Effector memory CD8-positive, alpha-beta T cell (primary cell): ENCODE data around the gene CROCC2.

Experiments used
- ATAC-seq: fragments of 150-1000 bp; cut with Tn5 transposase; replicated peaks from 2 replicates; pipeline ENCODE4 v1.10.0; 2021; ENCODE audit warnings: mild to moderate bottlenecking, moderate library complexity
- DNase-seq, 3 experiments: peaks; one replicate each; pipeline ENCODE4 v3.0.0; 2021
- H3K27ac Mint-ChIP-seq, 2 donors: one replicate each; pipeline ENCODE4 v1.8.0; 2022; ENCODE audit warnings: mild to moderate bottlenecking in 2 of 2, mixed read lengths in 2 of 2, moderate library complexity in 2 of 2
- H3K27me3 Mint-ChIP-seq, 2 donors: one replicate each; pipeline ENCODE4 v1.8.0; 2022; ENCODE audit warnings: mixed read lengths in 2 of 2
- H3K36me3 Mint-ChIP-seq: one replicate; pipeline ENCODE4 v1.8.0; 2022; ENCODE audit warnings: mild to moderate bottlenecking, moderate library complexity, mixed read lengths; ENCODE audit not compliant: insufficient read depth
- H3K4me1 Mint-ChIP-seq, 2 donors: one replicate each; pipeline ENCODE4 v1.8.0; 2022; ENCODE audit warnings: low read depth in 2 of 2, mixed read lengths in 2 of 2
- H3K4me3 Mint-ChIP-seq, 2 donors: one replicate each; pipeline ENCODE4 v1.8.0; 2022; ENCODE audit warnings: mild to moderate bottlenecking in 2 of 2, mixed read lengths in 2 of 2, moderate library complexity in 2 of 2
- H3K9me3 Mint-ChIP-seq, 2 donors: one replicate each; pipeline ENCODE4 v1.8.0; 2022; ENCODE audit warnings: mixed read lengths in 2 of 2

CROCC2 gene

DNA sequence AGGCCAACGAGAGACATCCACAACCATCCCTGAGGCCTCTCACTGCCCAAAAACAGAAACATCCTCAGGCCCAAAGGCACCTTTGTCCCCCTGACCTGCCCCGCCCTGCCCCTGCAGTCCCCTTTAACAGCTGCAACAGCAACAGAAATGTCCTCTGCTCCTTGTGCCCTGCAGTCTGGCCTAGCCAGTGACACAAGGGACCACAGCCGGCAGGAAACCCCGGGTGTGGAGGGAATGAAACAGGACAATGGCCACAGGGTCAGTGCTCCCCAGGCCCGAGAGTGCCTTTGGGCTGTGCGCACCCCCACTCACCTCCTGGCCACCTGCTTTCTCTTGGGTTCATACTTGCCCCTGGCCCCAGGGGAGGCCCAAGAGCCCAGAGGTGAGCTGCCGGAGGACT, 127.9 kb downstream of the CROCC2 start:
- no peak overlapping the region for H3K27ac Mint-ChIP-seq
- peaks cover 5 to 8% of the 10 kb centered on the region in 2 donors for H3K27me3 Mint-ChIP-seq
- peaks cover 15% of the 10 kb centered on the region for H3K36me3 Mint-ChIP-seq
- DNase-seq, result no peak
- H3K4me1 Mint-ChIP-seq, result peaks cover 0 to 8% of the 10 kb centered on the region in 2 donors
- no peak for ATAC-seq
- no peak overlapping the region for H3K4me3 Mint-ChIP-seq
- H3K9me3 Mint-ChIP-seq, result no peaks in the 10 kb centered on the region

DNA sequence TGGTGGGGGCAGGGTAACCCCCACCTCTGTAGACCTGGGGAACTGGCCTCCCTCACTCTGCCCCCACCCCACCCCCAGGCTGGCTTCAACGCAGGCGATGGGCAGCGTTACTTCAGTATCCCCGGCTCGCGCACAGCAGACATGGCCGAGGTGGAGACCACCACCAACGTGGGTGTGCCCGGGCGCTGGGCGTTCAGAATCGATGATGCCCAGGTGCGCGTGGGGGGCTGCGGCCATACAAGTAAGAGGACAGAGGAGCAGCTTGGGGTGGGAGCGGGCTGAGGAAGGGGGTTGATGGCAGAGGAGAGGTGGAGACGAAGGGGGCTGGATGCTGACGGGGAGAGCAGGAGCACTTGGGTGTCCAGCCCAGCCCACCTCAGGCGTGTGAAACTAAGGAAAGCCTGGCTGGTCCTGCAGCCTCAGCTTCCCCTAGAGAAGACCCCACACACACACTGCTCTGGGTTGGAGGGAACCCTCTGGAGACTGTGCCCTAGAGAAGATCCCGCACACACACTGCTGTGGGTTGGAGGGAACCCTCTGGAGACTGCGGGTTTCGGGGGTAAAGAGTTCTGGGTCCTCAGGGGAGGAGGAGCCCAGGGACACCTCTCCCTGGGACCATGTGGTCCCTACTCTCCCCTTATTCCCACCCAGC, 128.5 kb downstream of the CROCC2 start:
- H3K4me3 Mint-ChIP-seq, result peak overlapping the region; percentile 45 to 83
- peaks cover 5 to 8% of the 10 kb centered on the region in 2 donors for H3K27me3 Mint-ChIP-seq
- peaks cover 16% of the 10 kb centered on the region for H3K36me3 Mint-ChIP-seq
- H3K27ac Mint-ChIP-seq, result peak overlapping the region in 1 of 2 donors; percentile 29
- DNase-seq (no peak), ATAC-seq (no peak)
- peaks cover 0 to 8% of the 10 kb centered on the region in 2 donors for H3K4me1 Mint-ChIP-seq
- H3K9me3 Mint-ChIP-seq, result no peaks in the 10 kb centered on the region

DNA sequence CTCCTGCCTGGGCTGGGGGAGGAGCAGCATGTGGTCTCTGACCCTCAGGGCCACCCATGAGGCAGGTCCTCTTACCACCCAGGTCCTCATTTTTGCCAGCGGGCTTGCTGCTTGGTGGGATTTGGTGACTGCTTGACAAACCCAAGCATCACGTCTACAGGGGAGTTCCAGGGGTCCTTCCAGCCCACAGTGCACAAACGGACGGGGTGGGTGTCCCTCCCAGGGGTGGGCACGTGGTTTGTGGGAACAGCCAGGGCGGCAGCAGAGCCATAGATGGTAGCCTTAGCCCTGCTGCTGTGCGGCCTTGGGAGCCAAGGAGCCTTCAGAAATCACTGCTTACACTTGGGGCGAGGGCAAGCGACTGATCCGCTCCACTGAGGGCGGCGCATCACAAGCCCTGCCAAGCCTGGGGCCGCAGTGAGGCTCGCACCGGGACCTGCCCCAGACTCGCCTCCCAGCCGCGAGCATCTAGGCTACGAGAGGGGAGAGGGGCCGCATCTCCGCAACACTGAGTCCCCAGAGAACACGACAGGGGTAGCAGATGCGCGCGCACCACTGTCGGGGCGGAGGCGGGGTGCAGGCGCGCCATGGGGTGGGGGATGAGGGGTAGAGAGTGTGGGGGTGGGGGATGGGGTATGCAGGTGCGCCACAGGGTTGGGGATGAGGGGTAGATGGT, 129.1 kb downstream of the CROCC2 start:
- DNase-seq (peak; percentile 14 to 57 (median 53)), ATAC-seq (peak; percentile 16)
- Mint-ChIP-seq H3K4me3 (peak overlapping the region; percentile 45 to 83), H3K9me3 (no peaks in the 10 kb centered on the region), H3K4me1 (peaks cover 0 to 9% of the 10 kb centered on the region in 2 donors), H3K27me3 (peaks cover 5 to 8% of the 10 kb centered on the region in 2 donors), H3K27ac (peak overlapping the region in 1 of 2 donors; percentile 29), H3K36me3 (peaks cover 19% of the 10 kb centered on the region)

GRCh38 chr2:241035818-241036396, 129.8 kb downstream of the CROCC2 start:
- peak overlapping the region; percentile 28 to 87 for H3K27ac Mint-ChIP-seq
- H3K4me1 Mint-ChIP-seq, result peaks cover 0 to 9% of the 10 kb centered on the region in 2 donors
- no peaks in the 10 kb centered on the region for H3K9me3 Mint-ChIP-seq
- peaks cover 19% of the 10 kb centered on the region for H3K36me3 Mint-ChIP-seq
- H3K4me3 Mint-ChIP-seq, result peak overlapping the region; percentile 82 to 83
- H3K27me3 Mint-ChIP-seq, result peaks cover 5 to 8% of the 10 kb centered on the region in 2 donors
- peak; percentile 59 for ATAC-seq
- DNase-seq, result no peak

DNA sequence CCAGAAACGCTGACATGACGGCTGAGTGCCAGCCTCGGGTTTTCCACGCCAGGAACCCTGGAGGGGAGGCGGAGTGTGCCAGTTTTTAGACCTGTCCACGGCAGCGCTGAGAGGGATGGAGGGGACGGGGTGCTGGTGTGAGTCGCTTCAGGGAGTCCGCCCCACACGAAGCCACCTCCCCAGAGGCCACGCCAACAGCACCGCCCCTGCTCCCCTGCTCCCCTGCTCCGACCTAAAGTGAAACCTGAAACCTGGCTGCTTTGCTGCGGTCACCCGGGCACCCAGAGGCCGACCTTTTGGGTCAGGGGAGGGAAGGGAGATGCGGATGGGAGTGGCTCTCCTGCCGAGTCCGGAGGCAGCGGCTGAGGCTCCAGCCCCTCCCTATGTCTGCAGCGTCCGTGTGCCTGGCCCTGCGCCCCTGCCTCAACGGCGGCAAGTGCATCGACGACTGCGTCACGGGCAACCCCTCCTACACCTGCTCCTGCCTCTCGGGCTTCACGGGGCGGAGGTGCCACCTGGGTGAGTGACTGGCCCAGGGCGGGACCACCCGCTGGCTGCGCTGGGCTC, 130.3 kb downstream of the CROCC2 start:
- H3K27me3 Mint-ChIP-seq, result peaks cover 5% of the 10 kb centered on the region in 2 donors
- H3K36me3 Mint-ChIP-seq, result peaks cover 19% of the 10 kb centered on the region
- peak overlapping the region; percentile 28 to 87 for H3K27ac Mint-ChIP-seq
- H3K4me1 Mint-ChIP-seq, result peaks cover 0 to 9% of the 10 kb centered on the region in 2 donors
- no peaks in the 10 kb centered on the region for H3K9me3 Mint-ChIP-seq
- H3K4me3 Mint-ChIP-seq, result peak overlapping the region; percentile 82 to 83
- DNase-seq (peak; percentile 41 to 67 (median 63)), ATAC-seq (peak; percentile 75)

- no peaks in the 10 kb centered on the region for H3K9me3 Mint-ChIP-seq
- peak; percentile 8 for ATAC-seq
- H3K4me3 Mint-ChIP-seq, result peak overlapping the region; percentile 82 to 83
- H3K27ac Mint-ChIP-seq, result peak overlapping the region in 1 of 2 donors; percentile 87
- no peak for DNase-seq
- peaks cover 19% of the 10 kb centered on the region for H3K36me3 Mint-ChIP-seq
- peaks cover 0 to 5% of the 10 kb centered on the region in 2 donors for H3K27me3 Mint-ChIP-seq
- H3K4me1 Mint-ChIP-seq, result peaks cover 0 to 9% of the 10 kb centered on the region in 2 donors
These were observed 130.9 kb downstream of the CROCC2 start for GRCh38 chr2:241036964-241037421.

GRCh38 chr2:241037498-241037897, 131.4 kb downstream of the CROCC2 start:
- Mint-ChIP-seq H3K27me3 (peaks cover 0 to 5% of the 10 kb centered on the region in 2 donors), H3K9me3 (no peaks in the 10 kb centered on the region), H3K4me1 (peaks cover 0 to 9% of the 10 kb centered on the region in 2 donors), H3K36me3 (peaks cover 19% of the 10 kb centered on the region), H3K27ac (peak overlapping the region in 1 of 2 donors; percentile 87), H3K4me3 (peak overlapping the region; percentile 82 to 83)
- ATAC-seq (no peak), DNase-seq (no peak)

DNA sequence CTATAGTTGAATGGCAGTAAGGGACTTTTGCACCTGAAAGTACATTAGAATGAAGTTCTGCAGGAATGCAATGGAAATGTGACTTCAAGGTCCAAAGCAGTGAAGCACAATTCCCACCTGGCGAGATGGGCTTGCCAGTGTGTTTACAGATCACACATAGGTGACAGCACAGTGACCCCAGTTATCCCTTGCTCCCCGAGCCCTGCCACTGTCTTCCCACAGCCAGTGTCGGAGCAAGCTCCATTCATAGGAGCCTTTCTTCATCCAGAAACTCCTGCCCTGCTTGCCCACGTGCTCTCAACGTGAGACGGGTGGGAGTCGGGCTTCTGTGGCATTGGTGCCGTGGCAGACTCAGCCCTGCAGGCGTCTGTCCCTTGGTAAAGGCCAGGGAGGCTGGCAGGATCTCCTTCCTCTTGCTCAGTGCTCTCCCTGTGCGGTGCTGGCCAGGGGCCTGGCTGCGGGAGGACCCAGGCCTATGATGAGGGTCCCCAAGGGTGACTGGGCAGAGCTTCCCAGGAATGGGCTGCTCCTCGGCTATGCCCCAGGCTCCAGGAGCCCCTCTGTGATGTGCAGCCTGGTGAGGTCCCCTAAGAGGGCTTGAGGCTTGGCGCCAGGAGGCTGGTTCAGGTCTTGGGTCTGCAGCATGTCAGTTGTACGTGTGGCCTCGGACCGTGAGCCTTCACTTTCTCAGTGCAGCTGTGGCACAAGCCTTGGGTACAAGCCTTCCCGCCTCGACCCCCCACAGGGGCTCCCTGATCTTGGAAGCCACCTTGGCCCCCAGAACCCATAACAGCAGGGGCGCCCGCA, 132.4 kb downstream of the CROCC2 start:
- Mint-ChIP-seq H3K4me1 (peaks cover 0 to 9% of the 10 kb centered on the region in 2 donors), H3K27ac (peak overlapping the region in 1 of 2 donors; percentile 74), H3K4me3 (peak overlapping the region in 1 of 2 donors; percentile 83), H3K36me3 (peaks cover 19% of the 10 kb centered on the region), H3K27me3 (peaks cover 0 to 5% of the 10 kb centered on the region in 2 donors), H3K9me3 (no peaks in the 10 kb centered on the region)
- DNase-seq (no peak), ATAC-seq (no peak)

DNA sequence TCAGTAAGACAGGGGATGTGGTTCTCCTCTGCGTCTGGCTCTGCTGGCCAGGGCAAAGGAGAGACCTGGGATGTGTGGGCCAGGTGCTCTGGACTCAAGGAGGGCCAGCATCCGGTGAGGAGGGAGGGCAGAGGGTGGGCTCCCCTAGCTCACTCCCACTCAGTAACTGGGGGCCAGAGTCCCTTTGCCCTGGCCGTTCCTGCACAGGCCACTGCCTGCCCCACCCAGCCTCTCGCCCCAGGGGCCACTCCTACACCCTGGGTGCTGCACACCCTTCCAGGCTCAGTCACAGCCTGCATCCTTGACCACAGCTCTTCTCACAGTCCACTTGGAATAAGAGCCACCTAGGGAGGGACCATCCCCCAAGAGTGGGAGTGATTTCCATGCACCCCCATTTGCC, 133.3 kb downstream of the CROCC2 start:
- peaks cover 0 to 5% of the 10 kb centered on the region in 2 donors for H3K27me3 Mint-ChIP-seq
- H3K4me3 Mint-ChIP-seq, result no peak overlapping the region
- peaks cover 19% of the 10 kb centered on the region for H3K36me3 Mint-ChIP-seq
- H3K4me1 Mint-ChIP-seq, result peaks cover 0 to 9% of the 10 kb centered on the region in 2 donors
- ATAC-seq (no peak), DNase-seq (no peak)
- H3K9me3 Mint-ChIP-seq, result no peaks in the 10 kb centered on the region
- H3K27ac Mint-ChIP-seq, result no peak overlapping the region

DNA sequence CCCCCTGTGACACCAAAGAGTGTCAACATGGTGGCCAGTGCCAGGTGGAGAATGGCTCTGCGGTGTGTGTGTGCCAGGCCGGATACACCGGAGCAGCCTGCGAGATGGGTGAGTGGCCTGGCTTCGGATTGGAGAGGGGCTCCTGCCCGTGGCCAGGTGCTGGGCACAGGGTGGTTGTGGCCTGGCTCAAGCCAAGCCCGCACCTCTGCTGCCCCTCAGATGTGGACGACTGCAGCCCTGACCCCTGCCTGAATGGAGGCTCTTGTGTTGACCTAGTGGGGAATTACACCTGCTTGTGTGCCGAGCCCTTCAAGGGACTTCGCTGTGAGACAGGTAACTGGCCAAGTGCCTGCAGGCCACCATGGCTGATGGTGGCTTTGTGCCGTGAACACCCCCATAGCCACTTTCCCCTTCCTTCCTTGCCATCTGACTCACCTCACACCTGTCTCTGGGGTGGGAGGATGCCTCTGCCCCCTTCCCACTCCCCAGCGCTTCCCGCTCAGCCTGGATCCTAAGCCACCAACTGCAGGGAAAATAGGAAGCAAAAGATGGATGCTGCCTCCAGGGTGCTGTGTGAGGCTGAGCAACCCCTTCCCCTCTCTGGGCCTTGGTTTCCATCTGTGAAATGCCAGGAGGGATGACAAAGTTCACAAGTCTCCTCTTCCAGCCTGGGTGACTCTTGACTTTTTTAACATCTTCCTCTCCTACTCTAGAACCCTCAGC, 134.1 kb downstream of the CROCC2 start:
- no peak for DNase-seq
- Mint-ChIP-seq H3K27me3 (peaks cover 0 to 5% of the 10 kb centered on the region in 2 donors), H3K9me3 (no peaks in the 10 kb centered on the region), H3K4me3 (no peak overlapping the region), H3K36me3 (peaks cover 12% of the 10 kb centered on the region), H3K27ac (peak overlapping the region in 1 of 2 donors; percentile 38), H3K4me1 (peaks cover 0 to 9% of the 10 kb centered on the region in 2 donors)
- no peak for ATAC-seq

GRCh38 chr2:241041589-241042158, 135.5 kb downstream of the CROCC2 start:
- ATAC-seq, result peak; percentile 35
- DNase-seq, result no peak
- Mint-ChIP-seq H3K27me3 (peaks cover 0 to 5% of the 10 kb centered on the region in 2 donors), H3K4me3 (no peak overlapping the region), H3K9me3 (no peaks in the 10 kb centered on the region), H3K4me1 (peaks cover 0 to 9% of the 10 kb centered on the region in 2 donors), H3K27ac (no peak overlapping the region), H3K36me3 (peaks cover 8% of the 10 kb centered on the region)
